AG09309 (cell line): ENCODE results near the gene SEMA4C.

Experiments
- DNase-seq: peaks from one replicate; pipeline ENCODE4 v3.0.0-alpha.2; 2010; ENCODE audit warnings: low read depth
- H3K4me3 ChIP-seq: 2 replicates; pipeline ENCODE4 v1.5.1; 2011; ENCODE audit warnings: mild to moderate bottlenecking, low read depth, low read length, moderate library complexity; ENCODE audit not compliant: control insufficient read depth
- CTCF ChIP-seq: IDR thresholded peaks from 2 replicates; pipeline ENCODE4 v1.5.1; 2011; ENCODE audit warnings: mild to moderate bottlenecking, low read depth, low read length, inconsistent platforms; ENCODE audit not compliant: insufficient read depth, control insufficient read depth; ENCODE audit errors: missing control alignments

Gene SEMA4C

DNA sequence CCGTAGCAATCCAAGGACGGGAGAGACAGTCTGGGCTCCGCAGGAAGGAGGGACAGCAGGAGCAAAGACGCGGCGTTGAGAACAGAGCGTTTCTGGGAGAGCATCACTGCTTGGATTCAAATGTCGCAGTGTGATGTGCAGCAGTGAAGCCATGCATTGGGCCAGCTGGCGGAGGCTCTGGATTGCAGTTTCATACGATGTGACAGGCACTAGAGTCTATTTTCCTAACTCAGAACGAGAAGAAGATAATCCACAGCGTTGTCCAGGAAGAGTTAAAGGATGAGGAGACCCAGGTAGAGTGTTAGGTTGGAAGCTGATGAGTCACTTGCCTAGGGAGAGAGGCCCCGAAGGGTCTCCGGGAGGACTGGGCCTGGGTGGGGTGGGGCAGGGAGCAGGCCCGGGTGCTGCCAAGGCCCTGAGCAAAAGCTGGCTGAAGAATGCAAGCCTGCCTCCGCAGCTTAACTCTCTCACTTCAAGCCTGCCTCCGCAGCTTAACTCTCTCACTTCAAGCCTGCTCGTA is 17.7 kb upstream of the SEMA4C start:
- H3K4me3 ChIP-seq, result no peak overlapping the region
- no peak for DNase-seq
- TF ChIP-seq CTCF, result no peak

DNA sequence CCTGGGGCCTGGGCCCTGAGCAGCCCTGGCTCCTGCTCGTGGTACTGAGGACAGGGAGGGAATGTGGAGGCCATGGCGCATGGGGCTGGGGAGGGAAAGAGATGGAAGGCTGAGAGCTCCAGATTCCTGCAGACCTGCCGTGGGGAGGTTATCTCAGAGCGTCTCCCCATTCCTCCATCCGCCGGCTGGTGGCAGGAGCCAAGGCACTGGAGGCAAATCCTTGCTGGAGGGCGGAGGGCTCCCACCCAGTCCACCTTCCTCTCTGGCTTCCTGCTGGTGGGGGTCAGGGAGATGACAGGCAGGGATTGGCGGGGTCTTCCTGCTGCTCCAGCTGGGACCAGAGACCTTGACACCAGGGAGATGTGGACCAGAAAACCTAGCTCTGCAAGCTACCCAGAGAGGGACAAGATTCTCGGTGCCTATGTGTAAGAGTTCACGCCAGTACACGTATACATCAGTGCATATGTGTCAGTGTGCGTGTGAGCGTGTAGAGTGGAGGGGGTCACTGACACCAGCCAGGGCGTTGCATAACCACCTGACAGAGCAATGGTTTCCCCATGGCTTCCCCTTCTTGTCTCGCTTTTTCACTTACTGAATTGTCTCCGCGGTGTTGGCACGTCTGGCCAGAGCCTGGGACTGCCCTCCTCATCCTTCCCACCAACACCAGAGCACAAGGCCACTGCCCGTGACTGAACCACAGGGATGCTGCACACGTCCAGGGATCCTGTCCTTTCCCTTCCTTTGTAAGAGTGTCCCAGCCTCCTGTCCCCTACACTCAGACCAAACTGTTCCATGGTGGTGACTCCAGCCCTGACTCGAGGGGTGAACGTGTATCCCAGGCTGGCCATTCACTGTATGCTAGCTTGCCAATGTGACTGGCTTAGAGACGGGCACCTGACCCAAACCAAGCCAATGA is 15.8 kb upstream of the SEMA4C start:
- TF ChIP-seq CTCF, result no peak
- no peak for DNase-seq
- no peak overlapping the region for H3K4me3 ChIP-seq

DNA sequence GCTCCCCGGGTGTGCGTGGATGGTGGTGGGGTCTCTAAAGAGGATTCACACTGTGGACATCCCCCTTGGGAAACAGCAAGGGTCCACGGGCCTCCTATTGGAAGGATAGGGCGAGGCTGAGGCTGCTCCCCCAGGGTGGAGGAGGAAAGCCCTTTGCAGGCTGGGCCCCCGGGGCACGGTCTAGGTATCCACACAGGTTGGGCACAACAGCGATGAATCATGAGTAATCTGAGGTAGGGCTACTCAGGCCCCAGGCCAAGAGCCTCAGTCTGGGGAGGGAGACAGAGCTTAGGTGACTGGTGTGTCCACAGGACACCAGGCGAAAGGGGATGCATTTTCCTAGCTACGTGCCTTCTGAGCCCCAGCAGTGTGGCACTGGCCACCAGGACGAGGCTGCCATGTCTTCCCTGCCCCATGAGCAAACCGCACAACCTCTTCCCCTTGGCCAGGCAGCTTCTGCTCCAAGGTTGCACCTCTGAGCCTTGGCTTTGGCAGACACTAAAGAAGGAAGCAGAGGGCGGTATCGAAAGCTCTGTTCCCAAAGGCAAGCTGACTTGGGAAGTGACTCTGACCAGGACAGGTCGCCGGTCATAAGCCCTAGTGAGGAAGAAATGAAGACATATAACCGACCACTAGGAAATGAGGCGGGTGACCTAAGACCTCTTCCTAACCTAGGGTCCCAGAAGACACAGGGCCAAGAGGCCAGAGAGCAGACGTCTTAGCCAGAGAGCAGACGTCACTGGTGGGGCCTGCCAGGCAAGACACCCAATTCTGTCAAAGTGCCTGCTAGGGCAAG is 14.6 kb upstream of the SEMA4C start:
- TF ChIP-seq CTCF, result no peak
- DNase-seq, result no peak

GRCh38 chr2:96883306-96883705 is 13.4 kb upstream of the SEMA4C start:
- DNase-seq, result no peak
- TF ChIP-seq CTCF, result no peak
- H3K4me3 ChIP-seq, result no peak overlapping the region

More for the DNA sequence above, 14.6 kb upstream of the SEMA4C start:
- H3K4me3 ChIP-seq, result no peak overlapping the region

GRCh38 chr2:96882906-96883305 is 13.0 kb upstream of the SEMA4C start:
- H3K4me3 ChIP-seq, result no peak overlapping the region
- DNase-seq, result no peak
- TF ChIP-seq CTCF, result no peak

DNA sequence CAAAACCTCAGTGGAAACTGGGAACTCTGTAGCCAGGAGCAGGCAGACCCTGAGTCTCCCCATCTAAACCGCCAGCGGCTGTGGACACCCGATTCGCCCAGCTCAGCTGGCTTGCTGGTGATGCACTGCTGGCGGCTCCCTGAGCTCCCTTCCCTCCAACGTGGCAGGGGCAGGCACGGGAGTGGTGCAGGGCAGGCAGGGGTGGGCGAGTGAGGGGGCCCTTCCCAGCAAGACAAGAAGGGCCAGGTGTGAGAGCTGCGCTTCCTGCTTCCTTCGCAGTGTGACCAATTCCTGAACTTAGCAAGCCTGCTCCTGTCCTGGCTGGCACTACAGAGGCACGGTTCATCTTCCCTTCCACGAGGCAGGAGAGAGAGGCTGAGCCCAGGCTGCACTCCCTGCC is 12.3 kb upstream of the SEMA4C start:
- no peak for TF ChIP-seq CTCF
- DNase-seq, result no peak
- H3K4me3 ChIP-seq, result no peak overlapping the region
